Stimulated activated CD4-positive, alpha-beta T cell treated with anti-CD3 and anti-CD28 coated beads, Interleukin-1b, Interleukin-23, amount 100 ng/mL, for 4 hours (primary cell): Measurements from ENCODE around the gene ACADS.

Experiments
- DNase-seq, 2 donors: peaks; one replicate each; pipeline ENCODE4 v3.0.0-alpha.2; 2020; ENCODE audit warnings: low read depth in 2 of 2

Gene ACADS

GRCh38 chr12:120700886-120701285, 24.7 kb upstream of the ACADS start:
- no peak for DNase-seq

GRCh38 chr12:120702637-120703036, 23.0 kb upstream of the ACADS start:
- DNase-seq: no peak

GRCh38 chr12:120703311-120703942, 22.2 kb upstream of the ACADS start:
- DNase-seq: no peak

GRCh38 chr12:120705618-120706017, 20.0 kb upstream of the ACADS start:
- no peak for DNase-seq

GRCh38 chr12:120706029-120706428, 19.6 kb upstream of the ACADS start:
- DNase-seq: no peak

- DNase-seq: no peak
Observed at GRCh38 chr12:120708651-120709050, 17.0 kb upstream of the ACADS start.

- peak; percentile 70 to 75 for DNase-seq
Observed at GRCh38 chr12:120710031-120710804, 15.4 kb upstream of the ACADS start, which contains the start of gene UNC119B. Gene UNC119B, plus strand, starts transcription at chr12:120710458. Its CDS starts 17 bp downstream, at chr12:120710475.

- peak in 1 of 2 donors; percentile 19 for DNase-seq
Observed at GRCh38 chr12:120710805-120711296, 14.8 kb upstream of the ACADS start.

GRCh38 chr12:120711411-120711810, 14.2 kb upstream of the ACADS start:
- DNase-seq: no peak

GRCh38 chr12:120712610-120713009, 13.0 kb upstream of the ACADS start:
- no peak for DNase-seq

- DNase-seq: peak; percentile 28 to 74
Observed at GRCh38 chr12:120713861-120714482, 11.7 kb upstream of the ACADS start.

GRCh38 chr12:120718055-120718454, 7.6 kb upstream of the ACADS start:
- DNase-seq: no peak

- no peak for DNase-seq
Observed at GRCh38 chr12:120719072-120719471, 6.6 kb upstream of the ACADS start.

- DNase-seq: no peak
Observed at GRCh38 chr12:120719496-120720233, 6.0 kb upstream of the ACADS start.

- DNase-seq: no peak
Observed at GRCh38 chr12:120720234-120720986, 5.2 kb upstream of the ACADS start.

- DNase-seq: no peak
Observed at GRCh38 chr12:120720987-120721801, 4.4 kb upstream of the ACADS start.

- DNase-seq: no peak
Observed at GRCh38 chr12:120721866-120722265, 3.8 kb upstream of the ACADS start.

- DNase-seq: no peak
Observed at GRCh38 chr12:120722784-120723183, 2.8 kb upstream of the ACADS start.

GRCh38 chr12:120724720-120725119, 906 bp upstream of the ACADS start:
- no peak for DNase-seq

GRCh38 chr12:120725151-120725658, 421 bp upstream of the ACADS start:
- DNase-seq: no peak
